ENCODE measurements around the gene NMNAT3.

Gene NMNAT3

DNA sequence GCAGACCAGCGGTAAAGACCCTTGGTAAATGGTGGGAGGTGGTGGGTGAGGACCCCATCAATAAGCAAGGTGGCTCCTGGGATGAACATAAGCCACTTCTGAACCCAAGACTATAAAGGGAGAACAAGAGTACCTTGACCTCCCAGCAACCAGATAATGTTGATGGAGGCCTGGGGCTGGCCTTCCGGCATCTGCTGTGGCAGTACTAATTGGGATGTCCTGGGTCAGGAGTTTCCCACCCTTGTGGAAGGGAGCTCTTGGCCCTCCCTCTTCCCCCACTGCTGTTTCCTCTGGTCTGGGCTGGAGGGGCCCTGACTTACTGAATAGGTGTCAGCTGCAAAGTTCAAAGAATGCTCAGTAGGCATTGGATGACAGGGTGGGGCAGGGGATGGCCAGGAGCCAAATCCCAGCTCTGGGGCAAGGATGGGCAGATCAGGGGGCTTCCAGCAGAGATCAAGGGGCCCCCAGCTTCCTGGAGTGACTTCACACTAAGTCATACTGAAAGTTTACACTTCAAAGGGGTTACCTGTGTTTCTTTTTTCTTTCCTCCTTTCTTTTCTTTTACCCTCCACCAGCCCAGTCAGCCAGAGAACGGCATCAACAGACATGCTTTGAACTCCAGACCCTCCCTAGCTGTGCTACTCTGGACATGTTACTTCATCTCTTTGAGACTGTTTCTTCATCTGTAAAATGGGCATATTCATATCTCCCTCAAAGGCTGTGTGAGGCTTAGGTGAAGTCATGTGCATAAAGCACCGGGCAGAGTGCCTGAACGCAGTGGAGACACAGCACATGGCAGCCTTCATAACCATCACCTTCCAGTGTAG is 139.8 kb downstream of the NMNAT3 start:
- DNase-seq, result no peak

DNA sequence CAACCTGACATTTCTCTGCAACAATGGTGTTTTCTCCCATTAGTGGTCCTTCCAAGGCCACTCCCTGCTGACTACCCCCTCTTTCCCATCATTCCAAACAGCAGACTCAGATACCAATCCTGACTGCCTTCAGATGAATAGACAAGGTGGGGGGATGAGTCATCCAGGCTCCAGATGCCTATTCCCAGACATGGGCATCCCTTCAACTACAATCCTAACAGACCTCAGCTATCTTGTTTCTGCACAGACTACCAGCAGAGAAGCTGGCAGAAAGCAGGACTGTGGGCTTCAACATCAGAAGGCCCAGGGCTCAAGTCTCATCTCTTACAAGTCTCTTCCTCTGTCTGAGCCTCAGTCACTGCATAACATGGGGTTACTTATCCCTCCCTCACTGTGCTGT is 140.4 kb downstream of the NMNAT3 start:
- no peak for DNase-seq

GRCh38 chr3:139534992-139535879 is 142.5 kb downstream of the NMNAT3 start:
- DNase-seq, result no peak

- DNase-seq, result peak; percentile 78
Observed at GRCh38 chr3:139534455-139534812, 143.3 kb downstream of the NMNAT3 start.

GRCh38 chr3:139533781-139534454 is 143.9 kb downstream of the NMNAT3 start:
- peak; percentile 57 for DNase-seq

GRCh38 chr3:139532976-139533375 is 144.8 kb downstream of the NMNAT3 start:
- DNase-seq, result no peak

- no peak for DNase-seq
Observed at GRCh38 chr3:139530717-139531116, 147.1 kb downstream of the NMNAT3 start.

DNA sequence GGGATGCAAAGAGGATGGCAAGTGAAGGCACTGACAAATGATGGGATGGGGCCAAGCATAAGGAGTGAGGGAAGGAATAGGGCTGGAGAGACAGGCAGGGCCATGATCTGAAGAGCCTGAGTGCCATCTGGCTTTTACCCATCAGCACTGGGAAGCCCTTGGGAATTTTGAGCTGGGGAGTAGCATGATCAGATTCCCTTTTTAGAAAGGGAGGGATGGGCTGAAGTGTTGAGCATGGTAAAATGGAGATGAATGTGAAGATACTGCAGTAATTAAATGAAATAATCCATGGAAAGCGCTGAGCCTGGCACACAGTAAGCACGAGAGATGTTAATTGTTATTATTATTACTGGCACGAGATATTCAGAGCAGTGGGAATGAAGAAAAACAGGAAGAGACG is 148.1 kb downstream of the NMNAT3 start:
- no peak for DNase-seq

DNA sequence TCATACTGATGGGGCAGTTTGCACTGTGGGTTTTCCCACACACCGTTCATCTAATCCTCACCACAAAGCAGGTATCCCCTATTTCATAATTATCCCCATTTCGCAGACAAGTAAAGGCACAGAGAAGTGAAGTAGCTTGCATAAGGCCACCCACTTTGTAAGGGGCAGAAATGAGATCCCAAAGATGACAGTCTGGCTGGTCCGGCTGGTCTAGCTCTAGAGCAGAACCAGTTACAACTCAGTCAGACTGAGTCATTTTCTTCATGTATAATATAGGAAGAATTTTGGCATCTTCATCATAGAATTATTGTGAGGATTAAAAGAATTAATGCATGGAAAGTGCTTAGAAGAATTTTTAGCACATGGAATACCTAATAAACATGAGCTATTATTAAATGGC is 148.8 kb downstream of the NMNAT3 start:
- DNase-seq, result no peak

DNA sequence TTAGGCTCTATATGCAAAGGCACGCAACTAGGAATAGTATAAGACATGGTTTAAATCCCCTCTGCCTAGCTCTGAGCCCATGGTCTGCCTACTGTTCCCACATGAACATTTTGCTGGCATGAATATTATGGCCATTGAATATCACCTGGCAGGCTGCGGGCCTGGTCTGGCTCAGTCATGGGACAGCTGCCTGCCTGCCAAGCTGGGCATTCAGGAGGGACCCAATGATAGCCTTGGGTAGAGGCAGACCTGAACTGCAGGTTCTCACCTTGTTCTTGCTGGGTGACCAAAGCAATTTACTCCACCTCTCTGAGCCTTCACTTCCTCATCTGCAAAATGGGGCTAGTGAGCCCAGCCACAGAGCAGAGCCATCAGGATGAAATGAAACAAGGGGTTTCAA is 149.5 kb downstream of the NMNAT3 start:
- no peak for DNase-seq

DNA sequence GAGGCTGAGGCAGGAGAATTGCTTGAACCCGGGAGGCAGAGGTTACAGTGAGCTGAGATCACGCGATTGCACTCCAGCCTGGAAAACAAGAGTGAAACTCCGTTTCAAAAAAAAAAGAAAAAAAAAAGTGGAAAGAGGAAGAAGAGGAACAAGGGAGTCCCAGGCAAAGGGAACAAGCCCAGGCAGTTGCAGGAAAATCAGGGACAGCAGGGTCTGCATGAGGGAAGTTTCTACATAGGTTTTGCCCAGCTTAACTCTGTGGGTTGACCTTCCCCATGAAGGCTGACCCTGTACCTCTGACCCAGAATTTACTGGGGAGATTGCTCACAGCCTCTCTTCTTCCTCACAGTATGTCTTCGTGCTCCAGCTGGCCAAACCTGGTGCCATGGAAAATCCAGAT is 150.5 kb downstream of the NMNAT3 start:
- no peak for DNase-seq

- no peak for DNase-seq
Observed at GRCh38 chr3:139526146-139526545, 151.6 kb downstream of the NMNAT3 start.

GRCh38 chr3:139524841-139525636 is 152.7 kb downstream of the NMNAT3 start:
- no peak for DNase-seq

GRCh38 chr3:139523718-139524117 is 154.1 kb downstream of the NMNAT3 start:
- DNase-seq, result no peak

- no peak for DNase-seq
Observed at GRCh38 chr3:139523166-139523565, 154.6 kb downstream of the NMNAT3 start.

GRCh38 chr3:139522421-139522820 is 155.4 kb downstream of the NMNAT3 start:
- DNase-seq, result no peak

DNA sequence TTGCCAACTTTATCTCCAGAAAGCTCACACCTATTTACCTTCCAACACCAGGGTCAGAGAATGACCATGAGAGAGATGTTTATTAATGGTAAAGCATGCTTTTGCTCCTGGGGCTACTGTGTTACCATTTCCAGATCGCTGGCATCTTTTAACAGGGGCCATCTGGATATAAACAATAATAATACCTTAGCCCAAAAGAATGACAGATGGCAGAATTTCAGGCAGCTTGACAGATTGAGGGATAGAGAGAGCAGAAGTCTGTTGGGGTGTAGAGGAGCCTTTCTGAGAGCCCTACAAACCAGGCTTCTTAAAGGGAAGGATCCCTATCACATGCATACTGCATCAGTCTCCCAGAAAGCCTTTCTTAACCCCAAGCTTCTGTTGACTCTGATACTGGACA is 156.0 kb downstream of the NMNAT3 start:
- no peak for DNase-seq

DNA sequence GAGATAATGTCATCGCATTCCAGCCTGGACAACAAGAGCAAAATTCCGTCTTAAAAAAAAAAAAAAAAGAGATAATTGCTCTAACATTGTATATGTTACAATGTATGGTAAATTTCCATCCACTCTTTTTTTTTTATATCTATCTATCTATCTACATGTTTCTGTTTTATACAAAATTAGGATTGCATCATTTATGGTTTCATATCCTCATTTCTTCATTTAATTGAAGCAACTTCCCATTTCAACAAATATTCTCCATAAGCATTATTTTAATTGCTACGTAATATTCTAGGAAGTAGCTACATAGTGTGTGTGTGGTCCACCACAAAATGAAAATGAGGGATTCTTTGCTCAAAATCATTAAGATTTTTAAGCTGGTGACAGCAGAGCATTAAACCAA is 156.6 kb downstream of the NMNAT3 start:
- DNase-seq, result no peak

DNA sequence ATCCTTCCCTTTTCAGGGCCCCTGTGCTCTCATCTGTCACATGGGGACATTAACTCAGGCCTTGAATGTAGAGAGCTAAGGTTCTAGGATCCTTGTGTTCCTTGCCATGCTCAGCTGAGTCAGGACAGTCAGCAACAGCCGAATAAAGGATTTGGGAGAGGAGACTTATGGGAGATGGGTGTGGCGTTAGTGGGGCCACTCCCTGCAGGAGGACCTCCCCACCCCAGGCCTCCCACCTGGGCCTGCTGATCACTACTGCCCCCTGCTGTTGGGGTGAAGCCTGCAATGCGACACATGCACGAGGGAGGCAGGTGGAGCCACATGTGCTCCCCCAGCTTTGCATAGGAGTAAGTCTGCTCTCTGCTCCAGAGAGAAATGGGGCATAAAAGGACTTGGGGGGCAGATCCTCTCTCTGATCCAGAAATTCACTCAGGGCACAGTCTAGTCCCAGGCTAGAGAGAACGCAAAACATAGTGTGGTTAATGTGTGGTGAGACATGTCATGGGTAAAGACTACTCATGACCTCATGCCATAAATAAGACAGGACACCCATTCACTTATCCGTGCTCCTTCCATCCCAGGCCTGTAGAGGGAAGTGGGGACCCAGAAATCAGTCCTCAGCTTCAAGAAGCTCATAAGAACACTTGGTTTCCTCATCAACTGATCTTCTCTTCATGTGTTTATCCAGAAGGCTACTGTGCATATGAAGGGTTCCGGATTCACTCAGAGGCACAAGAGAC is 157.6 kb downstream of the NMNAT3 start:
- DNase-seq, result no peak

DNA sequence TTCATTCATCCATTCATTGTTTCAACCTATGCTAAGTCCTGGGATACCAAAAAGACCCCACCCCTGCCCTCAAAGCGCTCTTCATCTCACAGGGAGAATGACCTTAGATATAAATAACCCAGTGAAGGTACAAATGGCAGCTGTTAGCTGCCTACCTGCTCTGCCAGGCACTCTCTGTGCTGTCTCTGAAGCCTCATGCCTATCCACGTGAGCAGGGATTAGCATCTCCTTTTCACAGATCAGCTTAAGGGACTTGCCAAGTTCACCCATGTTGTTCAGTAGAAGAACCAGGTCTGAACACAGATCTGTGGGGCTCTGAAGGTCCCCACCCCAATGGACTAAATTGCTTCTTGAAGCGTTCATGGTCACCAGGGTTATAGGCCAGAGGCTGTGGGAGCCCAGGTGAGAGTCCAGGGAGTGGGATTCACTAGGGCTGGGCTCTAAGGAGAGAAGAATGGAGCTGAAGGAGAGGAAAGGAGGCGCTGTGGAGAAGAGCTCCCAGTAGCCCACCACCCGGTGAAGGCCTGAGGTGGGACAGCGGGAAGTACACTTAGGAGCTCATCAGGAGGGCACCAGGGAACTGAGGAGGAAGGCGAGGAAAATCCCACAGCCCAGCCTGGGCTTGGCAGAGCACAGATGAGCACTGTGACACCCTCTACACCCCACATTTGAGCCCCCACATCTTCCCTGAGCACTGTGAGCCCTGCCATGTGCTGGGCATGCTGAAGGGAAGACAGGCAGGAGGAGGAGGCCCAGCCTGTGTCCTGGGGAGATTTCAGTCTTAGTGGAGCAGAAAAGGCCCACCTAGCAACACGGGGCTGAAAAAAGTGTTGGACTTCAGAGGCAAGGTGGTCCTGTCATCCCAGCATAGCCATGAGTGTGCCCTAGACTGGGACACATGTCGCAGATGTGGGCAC is 158.6 kb downstream of the NMNAT3 start:
- no peak for DNase-seq

DNA sequence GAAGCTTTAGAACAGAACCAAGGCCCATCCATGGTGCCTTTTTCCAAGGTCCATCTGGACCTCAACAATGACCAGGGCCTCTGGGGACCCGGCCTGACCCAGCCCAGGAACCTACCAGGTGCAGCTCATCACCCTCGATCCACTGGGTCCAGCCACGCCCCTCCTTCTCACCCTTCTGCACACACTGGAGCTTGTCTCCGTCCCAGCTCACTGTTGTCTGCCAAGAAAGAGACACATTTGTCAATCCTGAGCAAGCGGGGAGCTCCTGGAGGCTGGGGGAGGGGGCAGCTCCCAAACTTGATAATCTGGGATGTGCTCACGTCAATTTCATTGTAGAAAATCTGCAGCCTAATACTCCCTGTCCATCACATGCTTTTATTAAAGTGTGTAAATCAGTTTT is 159.5 kb downstream of the NMNAT3 start:
- no peak for DNase-seq

All from DMS153 (cell line).